NK-92 (cell line): ENCODE results near the gene SMIM36.
"Not testable (repeated sequence)": the region's sequence is repeated elsewhere in the genome, so short reads cannot be mapped to it uniquely, and the experiment has no call there.

Experiments used
- DNase-seq: peaks from one replicate; lab custom pipeline; 2025; ENCODE audit not compliant: unreplicated experiment; lab: John Stamatoyannopoulos, UW

SMIM36 gene

DNA sequence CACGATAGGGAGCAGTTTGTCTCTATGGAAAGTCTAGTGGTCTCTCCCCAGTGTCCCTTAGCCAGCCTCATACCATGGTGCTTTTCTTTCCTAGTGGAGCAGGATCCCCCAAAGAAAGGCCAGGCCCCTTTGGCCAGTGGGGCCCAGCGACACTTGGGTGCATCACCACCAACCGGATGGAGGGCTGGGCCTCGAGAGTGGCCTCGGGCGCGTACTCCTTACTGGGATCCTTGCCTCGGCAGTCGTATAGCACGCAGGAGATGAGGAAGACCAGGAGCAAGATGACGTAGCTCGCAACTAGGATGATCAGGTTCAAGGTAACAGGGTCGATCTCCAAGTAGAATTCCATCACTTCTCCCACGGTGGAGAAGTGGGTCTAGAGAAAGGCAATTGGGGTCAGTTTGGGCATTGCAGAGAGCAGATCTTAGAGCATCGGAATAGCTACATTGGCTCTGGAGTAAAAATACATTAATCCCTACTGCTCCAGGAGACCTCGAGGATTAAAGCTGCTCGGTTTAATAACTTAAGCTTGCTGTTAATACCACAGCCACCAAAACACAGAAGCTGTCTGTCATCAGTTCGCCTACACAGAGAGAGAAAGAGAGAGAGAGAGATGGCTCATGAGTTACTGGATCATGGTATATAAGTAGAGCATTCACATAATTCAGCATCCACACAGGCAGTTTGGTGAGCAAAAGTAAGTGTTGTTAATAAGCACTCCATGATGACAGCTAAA is at the start of gene SMIM36:
Gene SMIM36, minus strand, starts transcription at position 467 of the 736 bp plus-strand sequence.
- no peak for DNase-seq

DNA sequence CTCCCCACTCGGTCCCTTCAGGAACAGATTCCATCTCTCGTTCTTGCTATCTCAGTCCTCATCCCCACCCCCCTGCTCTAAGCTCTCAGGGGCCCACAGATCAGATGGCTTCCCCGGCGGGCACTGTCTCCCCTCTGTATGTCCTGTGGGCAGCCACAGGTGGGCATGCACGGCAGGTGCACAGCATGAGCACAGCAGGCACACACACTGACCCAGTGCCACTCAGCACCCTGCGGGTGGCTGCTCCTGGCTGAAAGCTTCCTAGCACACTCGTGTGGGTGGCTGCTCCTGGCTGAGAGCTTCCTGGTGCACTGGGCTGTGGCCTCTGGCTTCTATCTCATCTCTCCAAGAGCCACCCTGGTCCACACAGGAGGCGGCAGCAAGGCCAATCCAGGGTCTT is 44.5 kb upstream of the SMIM36 start:
- DNase-seq = no peak

DNA sequence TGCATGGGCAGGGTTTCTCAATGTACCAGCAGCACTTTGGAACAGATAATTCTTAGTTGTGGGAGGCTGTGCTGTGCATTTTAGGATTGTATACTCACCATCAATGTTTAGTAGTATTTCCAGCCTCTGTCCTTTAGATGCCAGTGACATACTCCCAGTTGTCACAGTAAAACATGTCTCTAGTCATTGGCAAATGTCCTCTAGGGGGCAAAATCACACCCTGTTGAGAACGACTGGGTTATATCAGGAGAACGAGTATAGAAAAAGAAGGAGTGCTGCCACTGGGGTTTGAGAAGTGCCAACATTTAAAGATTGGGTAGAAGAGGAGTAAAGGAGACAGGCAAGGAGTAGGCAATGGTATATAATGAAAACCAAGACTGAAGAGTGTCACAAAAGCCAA is 37.9 kb upstream of the SMIM36 start:
- DNase-seq = no peak

DNA sequence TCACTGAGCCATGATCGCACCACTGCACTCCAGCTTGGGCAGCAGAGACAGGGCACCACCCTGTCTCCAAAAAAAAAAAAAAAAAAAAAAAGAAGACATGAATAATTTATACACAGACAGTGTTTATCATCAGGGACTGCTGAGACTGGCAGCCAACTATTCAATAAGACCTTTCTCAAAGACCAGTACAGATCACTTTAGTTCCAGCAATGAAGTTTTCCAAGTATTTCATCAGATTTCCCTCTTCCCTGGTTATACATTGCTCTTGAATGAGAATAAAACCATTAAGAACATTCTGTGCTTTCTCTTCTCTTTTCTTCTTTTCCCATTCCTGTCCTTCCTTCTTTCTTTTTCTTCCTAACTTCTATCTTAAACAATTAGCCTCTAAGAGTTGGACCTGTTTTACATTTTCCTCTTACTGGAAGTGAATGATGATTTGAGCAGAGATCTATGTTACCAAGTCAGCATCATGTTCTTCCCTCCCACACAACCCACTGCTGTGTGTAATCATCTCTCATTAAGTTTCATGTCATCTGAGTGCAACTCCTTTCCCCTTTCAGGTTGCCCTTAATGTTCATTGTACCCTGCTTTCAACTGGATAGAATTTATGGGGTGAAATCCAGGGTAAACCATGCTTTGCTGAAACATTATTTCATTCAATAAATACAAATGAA is 35.9 kb upstream of the SMIM36 start:
- DNase-seq = no peak

DNA sequence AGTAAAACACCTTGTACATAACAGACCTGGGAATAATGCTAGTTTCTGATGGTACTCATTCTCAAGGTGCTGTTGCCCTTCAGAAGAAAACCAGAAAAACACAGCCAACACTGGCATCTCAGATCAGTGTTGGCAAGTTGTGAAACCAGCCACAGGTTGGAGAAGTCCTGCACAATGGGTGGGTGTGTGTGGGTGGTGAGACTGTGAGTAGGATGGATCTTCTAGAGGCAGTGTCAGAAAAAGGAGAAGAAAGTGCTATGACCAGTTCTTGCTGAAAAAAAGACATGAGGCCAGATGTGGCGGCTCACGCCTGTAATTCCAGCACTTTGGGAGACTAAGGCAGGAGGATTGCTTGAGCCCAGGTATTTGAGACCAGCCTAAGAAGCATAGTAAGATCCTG is 35.2 kb upstream of the SMIM36 start:
- DNase-seq = no peak

DNA sequence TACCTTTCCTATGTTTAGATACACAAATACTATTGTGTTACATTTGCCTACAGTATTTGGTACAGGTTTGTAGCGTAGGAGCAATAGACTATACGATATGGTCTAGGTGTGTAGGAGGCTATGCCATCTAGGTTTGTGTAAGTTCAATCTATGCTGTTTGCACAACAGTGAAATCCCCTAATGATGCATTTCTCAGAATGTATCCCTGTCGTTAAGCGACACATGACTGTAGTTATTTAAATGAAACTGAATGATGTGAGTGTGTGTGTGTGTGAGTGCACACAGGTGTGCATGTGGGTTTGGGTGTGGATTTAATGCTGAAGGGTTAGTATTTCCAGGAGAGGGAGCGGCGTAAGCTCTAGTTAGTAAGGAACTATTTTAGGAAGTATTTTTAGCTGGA is 34.6 kb upstream of the SMIM36 start:
- no peak for DNase-seq

DNA sequence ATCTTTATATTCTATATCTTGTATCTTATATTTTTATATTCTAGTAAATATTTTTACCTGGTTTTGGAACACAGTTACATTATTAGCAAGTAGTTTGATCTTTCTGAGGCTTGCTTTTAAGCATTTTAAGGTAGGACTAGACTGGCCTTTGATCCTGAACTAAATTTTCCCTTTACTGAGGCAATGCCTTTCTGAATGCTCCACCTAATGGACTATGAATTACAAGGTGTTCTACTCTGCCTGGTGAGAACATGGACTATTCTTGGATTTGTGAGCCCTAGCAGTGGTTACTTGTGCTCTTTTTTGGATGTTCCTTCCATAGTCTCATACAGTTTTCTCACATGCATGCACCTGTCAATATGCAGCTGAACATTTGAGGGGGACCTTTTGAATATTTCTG is 32.5 kb upstream of the SMIM36 start:
- DNase-seq = no peak

DNA sequence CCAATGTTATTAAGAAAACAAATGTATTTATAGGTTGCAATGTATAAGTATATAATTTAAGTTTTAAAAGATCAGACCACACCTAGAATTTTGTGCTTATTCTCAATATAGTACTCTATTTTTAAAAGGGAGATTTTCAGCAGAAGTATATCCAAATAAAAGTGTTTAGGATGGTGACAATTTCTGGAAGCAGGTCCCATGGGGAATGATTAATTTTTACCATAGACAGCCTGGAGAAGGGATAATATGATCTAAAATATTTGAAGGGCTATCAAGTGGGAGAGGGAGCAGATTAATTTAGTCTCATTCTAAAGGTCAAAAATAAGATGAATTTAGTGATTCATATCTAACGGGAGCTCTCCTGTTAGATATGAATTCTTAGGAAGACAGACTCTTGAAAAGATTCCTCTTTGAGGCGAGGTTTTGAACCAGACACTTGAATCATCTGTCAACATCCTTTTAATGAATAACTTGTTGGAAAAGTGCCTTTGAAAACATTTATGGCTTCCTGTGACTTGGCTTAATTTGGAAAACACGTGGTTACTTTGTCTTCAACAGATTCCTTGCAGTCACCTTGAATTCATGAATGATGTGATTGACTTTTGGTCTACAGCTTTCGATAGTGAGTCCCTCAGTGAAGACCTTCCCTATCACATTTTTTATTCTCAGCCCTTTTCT is 29.3 kb upstream of the SMIM36 start:
- no peak for DNase-seq

DNA sequence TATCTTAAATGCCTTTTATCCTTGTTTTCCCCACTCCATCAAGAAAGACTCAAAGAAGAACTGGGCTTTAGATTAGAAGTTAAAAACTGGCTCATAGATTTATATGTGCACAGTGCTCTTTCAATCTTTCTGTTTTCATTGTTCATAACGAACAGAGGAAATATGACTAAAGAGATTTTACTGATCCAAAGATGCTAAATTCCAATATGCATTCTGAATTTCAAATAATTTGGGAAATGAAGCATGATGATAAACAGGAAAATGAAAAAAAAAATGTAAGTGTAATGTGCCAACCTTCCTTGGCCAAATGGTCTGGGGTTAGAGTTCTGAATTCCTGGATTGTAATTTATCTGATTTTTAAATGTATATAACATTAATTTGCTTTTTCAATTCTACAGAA is 25.0 kb upstream of the SMIM36 start:
- DNase-seq = no peak

DNA sequence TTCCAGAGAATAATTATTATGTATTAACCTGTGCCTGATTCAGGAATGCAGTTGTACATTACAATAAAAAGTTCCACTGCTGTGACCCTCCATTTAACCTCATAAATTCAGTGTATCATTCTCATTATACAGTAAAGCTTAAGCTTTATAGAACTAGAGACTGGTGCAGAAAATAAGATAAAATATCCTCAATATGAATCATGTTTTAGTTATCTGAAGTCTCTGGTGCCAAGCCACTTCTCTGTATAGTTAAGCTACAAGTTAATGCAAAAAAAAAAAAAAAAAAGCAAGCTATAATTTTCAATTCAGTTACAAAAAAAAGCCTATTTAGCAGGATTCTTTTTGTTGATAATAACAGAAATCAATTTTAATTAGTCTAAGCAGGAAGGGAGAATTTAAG is 22.4 kb upstream of the SMIM36 start:
- DNase-seq = no peak

DNA sequence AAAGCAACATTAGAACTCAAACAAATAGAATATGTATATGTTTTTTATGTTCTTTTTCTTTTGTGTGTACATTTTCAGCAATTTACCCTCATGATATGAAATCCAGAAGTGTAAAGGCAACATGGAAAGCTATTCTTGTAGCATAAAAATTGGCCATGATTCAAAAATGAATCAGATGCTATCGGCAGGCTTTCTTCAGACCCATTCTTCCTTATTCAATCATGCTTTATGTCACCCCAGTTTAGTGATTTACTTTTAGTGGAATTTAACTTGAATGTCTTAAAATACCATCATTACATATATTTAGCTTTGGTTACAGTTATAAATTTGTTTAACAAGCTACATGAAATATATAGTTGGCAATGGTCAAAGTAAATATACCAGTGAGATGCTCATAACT is 21.4 kb upstream of the SMIM36 start:
- DNase-seq = no peak

DNA sequence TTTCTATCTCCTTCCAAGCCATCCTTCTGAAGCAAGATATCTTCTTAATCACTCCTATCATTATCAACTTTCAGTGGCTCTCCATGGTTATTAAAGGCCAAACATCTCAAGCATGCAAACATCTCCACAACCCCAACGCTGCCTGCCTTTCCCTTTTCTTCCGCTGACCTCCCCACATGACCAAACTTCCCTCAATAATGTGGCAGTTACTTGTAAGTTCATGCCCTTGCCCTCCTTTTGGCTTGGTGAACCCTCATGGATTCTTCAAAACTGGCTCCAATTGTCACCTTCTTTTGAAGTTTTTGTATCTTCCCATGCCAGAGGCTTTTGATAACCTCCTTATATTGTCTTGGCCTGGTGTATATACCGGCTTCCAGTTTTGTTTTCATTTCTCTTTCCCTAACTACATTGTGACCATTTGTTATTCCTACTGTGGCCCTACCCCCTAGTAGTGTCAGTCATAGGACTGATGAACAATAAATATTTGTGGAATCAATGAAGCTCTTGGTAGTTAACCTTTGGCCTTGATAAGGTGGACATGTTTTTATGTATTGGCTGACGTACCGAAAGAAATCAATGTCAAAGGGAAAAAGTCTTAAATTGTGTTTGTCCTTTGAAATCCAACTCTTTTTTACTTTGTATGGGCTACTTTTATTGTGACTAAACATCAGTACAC is 19.9 kb upstream of the SMIM36 start:
- DNase-seq = no peak

DNA sequence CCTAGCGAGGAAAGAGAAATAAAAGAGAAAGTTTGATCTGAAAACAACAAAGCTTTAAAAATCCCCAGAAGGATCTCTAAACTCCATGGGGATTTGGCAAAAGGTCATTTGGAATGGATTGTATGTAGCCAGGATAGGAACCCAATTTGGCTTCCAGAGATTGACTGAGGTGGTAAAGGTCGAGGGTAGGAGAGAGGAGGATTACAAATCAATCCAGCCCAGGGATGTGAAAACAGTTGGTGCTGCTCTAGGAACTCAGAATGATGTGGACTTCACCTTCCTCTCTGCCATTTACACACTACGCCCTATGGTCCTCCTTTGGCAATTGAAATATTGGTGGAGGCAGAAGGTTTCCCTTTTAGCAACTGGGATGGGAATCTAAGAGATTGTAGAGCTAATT is 18.8 kb upstream of the SMIM36 start:
- no peak for DNase-seq

DNA sequence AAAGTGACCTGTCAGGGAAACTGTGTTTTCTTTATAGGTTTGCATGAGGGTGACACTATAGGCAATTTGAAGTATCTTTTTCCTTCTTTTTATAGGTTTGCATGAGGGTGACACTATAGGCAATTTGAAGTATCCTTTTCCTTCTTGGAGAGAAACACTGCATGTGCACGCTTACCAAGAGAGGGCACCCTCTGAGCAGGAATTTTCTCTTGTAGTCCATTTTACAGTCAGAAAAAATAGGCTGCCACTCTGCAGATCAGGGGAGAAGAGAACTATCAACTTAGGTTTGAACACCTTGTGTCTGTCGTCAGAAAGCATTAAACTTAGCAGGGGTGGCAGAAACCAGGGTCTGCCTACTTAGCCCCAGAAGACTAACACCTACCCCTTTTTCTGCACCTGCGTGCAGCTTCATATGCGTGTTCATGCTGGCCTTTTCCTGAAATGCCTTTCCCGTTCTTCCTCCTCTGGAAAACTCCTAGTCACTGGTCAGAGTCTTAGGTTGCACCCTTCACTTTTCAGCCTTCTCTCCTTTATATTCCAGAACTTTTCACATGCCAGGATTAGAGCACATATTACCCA is 16.4 kb upstream of the SMIM36 start:
- no peak for DNase-seq

DNA sequence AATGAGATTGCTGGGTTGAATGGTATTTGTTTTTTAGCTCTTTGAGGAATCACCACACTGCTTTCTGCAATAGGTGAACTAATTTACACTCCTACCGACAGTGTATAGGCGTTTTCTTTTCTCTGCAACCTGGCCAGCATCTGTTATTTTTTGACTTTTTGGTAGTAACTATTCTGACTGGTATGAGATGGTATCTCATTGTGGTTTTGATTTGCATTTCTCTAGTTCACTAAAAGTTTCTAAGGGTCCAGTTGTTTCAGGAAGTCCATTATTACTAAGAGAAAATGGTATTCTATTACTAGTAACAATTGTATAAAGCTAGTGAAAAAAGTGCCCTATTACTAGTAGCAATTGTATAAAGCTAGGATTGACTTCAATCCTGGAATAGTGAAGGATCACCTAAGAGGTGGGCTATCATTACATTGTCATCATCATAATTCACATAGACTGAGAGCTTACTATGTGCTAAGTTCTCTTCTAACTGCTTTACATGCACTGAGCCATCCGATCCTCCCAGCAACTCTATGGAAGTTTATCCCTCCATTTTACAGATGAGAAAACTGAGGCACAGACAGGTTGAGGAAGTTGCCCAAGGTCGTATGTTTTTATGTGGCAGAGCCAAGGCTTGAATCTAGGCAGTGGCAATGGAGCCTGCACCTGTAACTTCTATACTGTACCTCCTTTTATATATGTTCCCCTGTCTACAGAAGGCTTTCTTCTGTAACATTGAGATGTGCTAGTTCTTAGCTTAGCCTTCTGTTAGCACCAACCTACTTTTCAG is 13.4 kb upstream of the SMIM36 start:
- DNase-seq = no peak

DNA sequence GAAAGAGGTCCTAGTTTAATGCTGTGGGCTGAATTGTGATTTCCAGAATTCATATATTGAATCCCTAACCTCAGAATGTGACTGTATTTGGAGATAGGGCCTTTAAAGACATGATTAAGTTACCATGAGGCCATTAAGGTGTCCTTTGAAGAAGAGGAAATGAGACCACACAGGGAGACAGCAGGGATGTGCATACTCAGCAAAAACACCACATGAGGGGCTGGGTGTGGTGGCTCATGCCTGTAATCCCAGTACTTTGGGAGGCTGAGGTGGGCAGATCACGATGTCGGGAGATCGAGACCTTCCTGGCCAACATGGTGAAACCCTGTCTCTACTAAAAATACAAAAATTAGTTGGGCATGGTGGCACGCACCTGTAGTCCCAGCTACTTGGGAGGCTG is 11.8 kb upstream of the SMIM36 start:
- DNase-seq = not testable (repeated sequence)

DNA sequence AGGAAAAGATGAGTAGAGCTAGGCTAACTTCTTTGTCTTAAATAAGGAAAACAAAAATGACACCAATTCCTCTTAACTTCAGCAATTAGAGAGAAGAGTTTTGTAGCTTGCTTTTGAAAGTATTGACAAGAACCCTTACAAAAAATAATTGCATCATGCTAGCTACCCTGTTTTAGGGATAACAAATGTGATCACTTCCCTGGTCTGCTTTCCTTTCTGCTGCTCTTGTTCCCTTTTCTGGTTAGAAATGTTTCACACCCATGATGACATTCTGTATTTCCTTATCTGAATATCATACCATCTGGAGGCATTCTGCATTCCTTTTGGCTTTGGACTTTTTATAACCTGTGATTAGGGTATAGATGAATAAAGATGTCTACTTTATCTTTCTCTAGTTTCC is 9.9 kb upstream of the SMIM36 start:
- DNase-seq = no peak

DNA sequence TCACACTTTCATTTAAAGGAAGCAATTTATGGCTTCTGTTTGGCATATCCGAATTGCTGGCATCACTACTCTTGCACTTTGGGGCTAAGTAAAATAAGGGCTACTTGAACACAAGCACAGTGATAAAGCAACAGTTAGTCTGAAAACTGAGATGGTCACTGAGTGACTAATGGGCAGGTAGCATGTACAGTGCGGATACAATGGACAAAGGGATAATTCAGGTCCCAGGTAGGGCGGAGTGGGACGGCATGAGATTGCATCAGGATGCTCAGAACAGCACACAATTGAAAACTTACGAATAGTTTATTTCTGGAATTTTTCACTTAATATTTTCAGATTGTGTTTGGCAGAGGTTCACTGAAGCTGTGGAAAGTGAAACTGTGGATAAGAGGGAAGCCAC is 9.2 kb upstream of the SMIM36 start:
- DNase-seq = no peak

DNA sequence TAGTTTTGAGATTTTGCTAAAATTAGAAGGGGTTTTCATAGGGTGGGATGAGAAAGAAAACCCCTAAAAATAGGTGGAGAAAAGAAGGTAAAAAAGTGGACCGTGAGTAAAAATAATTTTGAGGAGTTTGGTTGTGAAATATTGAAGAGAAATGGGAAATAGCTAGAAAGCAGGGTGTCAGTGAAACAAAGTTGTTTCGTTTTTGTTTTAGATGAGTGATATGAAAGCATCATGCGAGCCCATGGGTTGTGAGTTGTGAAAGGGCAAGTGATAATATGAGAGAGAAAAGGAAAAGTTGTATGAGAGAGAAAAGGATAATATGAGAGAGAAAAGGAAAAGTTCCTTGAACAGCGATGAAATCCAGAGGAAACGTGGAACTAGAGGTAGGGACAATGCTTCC is 7.3 kb upstream of the SMIM36 start:
- no peak for DNase-seq

DNA sequence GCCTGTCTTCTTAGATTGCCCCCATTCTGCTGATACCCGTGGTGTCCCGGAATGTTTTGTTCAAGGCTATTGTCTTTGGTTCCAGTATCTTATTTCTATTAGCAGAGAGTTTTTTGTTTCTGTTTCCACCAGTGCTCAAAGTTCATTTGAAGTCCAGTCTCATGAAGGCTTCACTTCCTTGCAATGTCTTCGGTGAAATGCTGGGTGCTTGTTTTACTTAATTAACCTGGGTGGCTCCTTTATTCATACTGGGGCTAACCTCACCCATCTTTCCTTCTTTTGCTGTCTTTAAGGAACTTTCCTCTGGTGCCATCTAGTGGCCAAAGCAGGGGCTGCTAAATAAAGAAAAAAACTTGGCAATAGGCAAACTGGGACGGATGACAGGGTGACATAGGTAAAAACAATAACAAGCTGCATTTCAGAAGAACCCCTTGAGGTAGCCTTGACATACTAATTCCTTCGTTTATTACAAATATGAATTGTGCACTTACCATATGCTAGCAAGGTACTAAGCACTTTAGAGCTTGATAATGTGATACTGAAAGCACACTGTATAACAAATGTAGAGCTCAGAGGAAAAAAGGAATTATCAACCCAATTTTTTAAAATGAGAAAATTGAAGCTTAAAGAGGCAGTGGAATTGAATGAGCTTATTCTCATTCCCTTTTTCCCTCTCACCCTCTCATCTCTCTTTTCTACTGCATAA is 2.8 kb upstream of the SMIM36 start:
- DNase-seq = no peak
